NOMO-1 treated with dmso at 0.1 percent for 144 hours (cell line): Measurements from ENCODE around the gene SLC12A8.

Source experiments
- DNase-seq: peaks from one replicate; lab custom pipeline; 2025; ENCODE audit not compliant: unreplicated experiment; lab: John Stamatoyannopoulos, UW

SLC12A8 gene, protein sequence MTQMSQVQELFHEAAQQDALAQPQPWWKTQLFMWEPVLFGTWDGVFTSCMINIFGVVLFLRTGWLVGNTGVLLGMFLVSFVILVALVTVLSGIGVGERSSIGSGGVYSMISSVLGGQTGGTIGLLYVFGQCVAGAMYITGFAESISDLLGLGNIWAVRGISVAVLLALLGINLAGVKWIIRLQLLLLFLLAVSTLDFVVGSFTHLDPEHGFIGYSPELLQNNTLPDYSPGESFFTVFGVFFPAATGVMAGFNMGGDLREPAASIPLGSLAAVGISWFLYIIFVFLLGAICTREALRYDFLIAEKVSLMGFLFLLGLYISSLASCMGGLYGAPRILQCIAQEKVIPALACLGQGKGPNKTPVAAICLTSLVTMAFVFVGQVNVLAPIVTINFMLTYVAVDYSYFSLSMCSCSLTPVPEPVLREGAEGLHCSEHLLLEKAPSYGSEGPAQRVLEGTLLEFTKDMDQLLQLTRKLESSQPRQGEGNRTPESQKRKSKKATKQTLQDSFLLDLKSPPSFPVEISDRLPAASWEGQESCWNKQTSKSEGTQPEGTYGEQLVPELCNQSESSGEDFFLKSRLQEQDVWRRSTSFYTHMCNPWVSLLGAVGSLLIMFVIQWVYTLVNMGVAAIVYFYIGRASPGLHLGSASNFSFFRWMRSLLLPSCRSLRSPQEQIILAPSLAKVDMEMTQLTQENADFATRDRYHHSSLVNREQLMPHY

GRCh38 chr3:125212509-125213363 lies at the start of gene SLC12A8:
Gene SLC12A8, minus strand, starts transcription at chr3:125212748. Its CDS starts 1,399 bp downstream, at chr3:125211349.
- no peak for DNase-seq

GRCh38 chr3:125262161-125262560 lies 49.6 kb upstream of the SLC12A8 start:
- no peak for DNase-seq

GRCh38 chr3:125261031-125261430 lies 48.5 kb upstream of the SLC12A8 start:
- DNase-seq, result no peak

GRCh38 chr3:125260158-125260557 lies 47.6 kb upstream of the SLC12A8 start:
- DNase-seq, result no peak

DNA sequence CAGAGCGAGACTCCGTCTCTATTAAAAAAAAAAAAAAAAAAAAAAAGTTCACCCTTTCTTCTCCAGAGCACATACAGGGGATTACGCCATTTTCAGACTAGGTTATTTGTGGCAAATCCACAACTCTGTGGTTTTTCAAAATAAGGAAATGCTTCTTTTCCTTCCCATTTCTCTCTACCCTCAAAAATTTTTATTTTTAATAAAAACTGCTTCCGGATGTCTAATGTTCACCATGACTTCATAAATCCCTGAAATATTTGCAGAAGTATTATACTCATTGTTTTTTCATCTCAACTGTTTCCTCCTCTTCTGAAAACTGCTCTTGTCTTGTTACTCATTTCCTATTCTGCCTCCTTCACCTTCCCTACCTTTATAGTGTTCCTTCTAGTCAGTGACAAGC lies 45.0 kb upstream of the SLC12A8 start:
- peak; percentile 82 for DNase-seq

DNA sequence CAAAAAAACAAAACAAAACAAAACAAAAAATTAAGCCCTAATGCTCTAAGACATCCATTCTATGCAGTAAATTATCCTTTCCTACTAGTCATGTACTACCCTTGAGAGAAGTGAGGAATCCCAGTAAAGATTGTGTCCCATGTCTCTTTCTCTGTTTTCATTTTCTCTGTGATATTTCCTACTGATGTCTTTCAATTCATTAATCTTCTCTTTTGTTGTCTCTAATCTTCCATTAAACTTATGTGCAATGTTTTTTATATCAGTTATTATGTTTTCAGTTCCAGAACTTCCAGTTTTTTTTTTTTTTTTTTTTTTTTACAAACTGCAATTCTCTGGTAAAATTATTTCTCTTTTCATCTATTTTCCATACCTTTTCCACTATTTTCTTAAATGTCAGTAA lies 44.1 kb upstream of the SLC12A8 start:
- DNase-seq, result no peak

DNA sequence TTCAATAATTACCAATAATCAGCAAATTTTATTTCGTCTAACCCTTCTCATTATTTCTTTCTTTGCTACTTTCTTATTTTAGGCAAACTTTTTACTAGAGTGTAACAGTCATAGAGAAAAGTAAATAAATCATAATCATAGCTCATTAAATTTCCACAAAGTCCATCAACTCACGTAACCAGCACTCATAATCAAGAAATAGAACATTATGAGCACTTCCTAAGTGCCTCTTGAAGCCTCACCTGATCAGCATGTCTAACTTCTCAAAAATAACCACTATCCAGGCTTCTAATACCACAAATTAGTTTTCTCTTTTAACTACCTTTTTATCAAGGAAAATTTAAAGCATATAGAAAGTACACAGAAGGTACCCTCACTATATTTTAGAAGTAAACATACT lies 38.4 kb upstream of the SLC12A8 start:
- DNase-seq, result no peak

DNA sequence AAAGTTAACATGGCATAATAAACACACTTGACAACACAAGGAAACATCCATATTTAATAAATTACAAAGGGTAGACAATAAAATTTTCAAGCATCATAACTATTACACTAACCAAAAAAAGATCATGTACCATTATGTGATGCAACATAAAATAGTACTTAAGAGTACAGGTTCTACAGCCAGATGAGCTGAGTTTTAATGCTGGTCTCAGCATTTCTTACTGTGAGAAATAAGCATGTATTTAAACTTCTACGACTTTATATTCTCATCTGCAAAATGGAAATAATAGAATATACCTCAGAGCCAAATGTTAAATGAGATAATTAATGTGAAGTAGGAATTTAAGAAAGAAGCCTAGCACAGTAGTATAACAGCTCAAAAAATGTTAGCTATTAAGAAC lies 33.7 kb upstream of the SLC12A8 start:
- DNase-seq, result no peak

- no peak for DNase-seq
Measured at GRCh38 chr3:125245521-125245920, 33.0 kb upstream of the SLC12A8 start.

GRCh38 chr3:125240496-125240895 lies 27.9 kb upstream of the SLC12A8 start:
- DNase-seq, result no peak

DNA sequence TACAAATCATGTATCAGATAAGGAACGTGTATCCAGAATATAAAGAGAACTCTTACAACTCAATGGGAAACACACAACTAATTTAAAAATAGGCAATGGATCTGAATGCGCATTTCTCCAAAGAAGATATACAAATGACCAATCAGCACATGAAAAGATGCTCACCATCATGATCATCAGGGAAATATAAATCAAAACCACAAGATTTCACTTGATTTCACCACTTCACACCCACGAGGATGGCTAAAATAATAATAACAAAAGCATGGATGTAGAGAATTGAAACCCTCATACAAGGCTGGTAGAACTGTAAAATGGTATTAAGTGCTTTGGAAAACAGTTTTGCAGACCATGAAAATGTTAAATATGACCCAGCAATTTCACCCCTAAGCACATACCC lies 26.7 kb upstream of the SLC12A8 start:
- DNase-seq, result no peak

DNA sequence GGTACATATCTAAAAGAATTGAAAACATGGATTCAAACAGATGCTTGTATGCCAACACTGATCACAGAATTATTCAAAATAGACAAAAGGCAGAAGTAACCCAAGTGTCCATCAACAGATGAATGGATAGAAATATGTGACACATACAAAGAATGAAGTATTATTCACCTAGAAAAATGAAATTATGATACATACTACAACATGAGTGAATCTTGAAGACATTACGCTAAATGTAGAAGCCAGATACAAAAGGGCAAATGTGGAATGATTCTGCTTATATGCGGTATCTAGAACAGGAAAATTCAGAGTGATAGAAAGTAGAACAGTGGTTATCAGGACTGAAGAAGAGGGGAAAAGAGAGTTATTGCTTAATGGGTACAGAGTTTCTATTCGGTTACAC lies 26.2 kb upstream of the SLC12A8 start:
- no peak for DNase-seq

- DNase-seq, result peak; percentile 27
Measured at GRCh38 chr3:125236331-125236903, 23.9 kb upstream of the SLC12A8 start.

- no peak for DNase-seq
Measured at GRCh38 chr3:125234831-125235230, 22.3 kb upstream of the SLC12A8 start.

DNA sequence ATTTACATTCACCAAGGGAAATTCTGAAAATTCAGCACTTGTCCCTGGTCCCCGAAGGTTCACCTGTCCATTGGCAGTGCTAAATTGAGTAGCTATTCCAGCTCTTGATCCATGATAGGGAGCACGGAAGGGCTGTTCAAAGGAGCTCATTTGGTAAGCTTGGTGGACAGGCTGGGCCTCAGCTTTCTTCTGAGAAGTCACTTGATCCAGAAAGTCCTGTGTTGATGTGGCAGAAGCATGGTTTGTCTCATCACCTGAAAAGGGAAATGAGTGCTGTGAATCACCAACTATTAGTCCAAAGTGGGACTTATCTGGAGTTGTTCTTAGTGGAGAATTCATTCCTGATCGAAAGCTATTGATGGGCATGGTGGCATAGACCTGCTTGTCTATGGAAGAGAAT lies 19.9 kb upstream of the SLC12A8 start:
- DNase-seq, result no peak

DNA sequence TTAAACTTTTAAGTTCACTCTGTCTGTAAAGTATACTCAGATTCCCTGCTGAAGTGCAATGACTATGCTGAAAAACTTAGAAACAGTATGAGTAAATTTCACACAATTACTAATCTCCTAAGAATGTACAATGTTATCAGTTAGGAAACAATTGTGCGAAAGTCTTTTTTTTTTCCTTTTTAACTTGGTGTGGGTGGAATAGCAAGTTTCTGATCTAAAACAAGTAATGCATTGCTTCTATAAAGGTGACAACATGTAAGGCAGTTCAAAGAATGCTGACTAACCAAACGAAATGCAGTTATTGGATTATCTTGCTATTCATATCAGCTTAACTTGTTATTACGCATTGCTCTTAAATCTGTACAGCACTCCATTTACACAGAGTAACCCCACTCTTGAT lies 19.3 kb upstream of the SLC12A8 start:
- no peak for DNase-seq

- no peak for DNase-seq
Measured at GRCh38 chr3:125229707-125230106, 17.2 kb upstream of the SLC12A8 start.

- no peak for DNase-seq
Measured at GRCh38 chr3:125229168-125229567, 16.6 kb upstream of the SLC12A8 start.

DNA sequence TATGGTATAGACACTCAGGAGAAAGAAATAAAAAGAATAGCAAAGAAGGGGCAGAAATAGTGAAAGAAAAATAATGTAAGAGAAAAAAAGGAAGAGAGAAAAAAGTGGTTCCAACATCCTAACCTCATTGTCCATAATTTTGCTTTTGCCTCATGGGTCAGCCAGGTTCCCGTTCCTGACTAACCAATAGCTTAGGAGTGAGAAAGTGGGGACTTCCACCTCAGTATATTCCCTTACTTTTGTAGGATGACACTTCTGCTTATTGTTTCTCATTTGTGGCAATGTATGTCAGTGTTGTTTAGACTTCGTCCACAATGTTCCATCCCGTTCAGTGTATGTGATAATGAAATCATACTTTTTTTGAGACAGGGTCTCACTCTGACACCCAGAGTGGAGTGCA lies 9.3 kb upstream of the SLC12A8 start:
- no peak for DNase-seq

DNA sequence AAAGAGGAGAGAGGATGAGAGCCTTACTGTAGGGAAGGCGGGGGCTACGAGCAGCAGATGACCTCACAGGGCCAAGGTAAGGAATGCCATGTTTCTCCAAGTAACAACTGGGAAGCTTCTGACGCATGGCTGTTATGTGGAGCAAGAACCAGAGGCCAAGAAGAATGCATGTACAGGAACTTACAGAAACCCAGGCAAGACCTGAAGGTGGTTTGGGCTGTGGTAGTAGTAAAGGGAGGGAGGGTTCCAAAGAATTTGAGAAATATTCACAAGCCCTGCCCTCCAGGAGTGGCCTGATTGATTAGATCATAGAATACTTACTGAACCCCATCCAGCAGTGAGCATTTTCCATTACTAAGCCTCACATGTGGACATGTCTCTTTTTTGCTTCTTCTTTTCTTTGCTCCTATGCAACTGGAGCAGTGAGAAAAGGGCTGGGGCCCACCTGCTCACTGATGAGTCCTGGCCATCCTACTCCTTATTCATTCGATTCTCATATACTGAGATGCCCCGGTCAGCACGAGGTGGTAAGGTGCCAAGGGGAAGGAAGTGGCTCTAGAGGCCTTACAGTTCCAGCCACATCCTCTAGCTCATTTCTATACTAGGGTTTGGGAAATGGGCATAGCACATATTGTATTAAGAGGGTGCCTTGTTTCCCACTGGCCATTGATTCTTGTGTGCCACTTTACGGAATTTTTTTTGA lies 8.3 kb upstream of the SLC12A8 start:
- no peak for DNase-seq

GRCh38 chr3:125220183-125220582 lies 7.6 kb upstream of the SLC12A8 start:
- no peak for DNase-seq
